HG03521 (cell line): ENCODE data around the gene ATP1A1.

Experiments
- ATAC-seq: cut with Tn5 transposase; IDR thresholded peaks from one replicate; pipeline ENCODE4 v1.9.1; 2021; ENCODE audit warnings: mild to moderate bottlenecking, moderate library complexity; ENCODE audit not compliant: unreplicated experiment

The ATP1A1 gene

GRCh38 chr1:116389013-116389412 lies 16.0 kb downstream of the ATP1A1 start:
- no peak for ATAC-seq

GRCh38 chr1:116389686-116390085 lies 16.6 kb downstream of the ATP1A1 start:
- ATAC-seq: no peak

GRCh38 chr1:116390195-116390594 lies 17.2 kb downstream of the ATP1A1 start:
- peak; percentile 84 for ATAC-seq

GRCh38 chr1:116391185-116391584 lies 18.1 kb downstream of the ATP1A1 start:
- no peak for ATAC-seq

- no peak for ATAC-seq
These were observed 19.8 kb downstream of the ATP1A1 start for GRCh38 chr1:116392717-116393404.

- ATAC-seq: no peak
These were observed 20.7 kb downstream of the ATP1A1 start for GRCh38 chr1:116393792-116394191.

- no peak for ATAC-seq
These were observed 21.2 kb downstream of the ATP1A1 start for GRCh38 chr1:116394270-116394669.

- no peak for ATAC-seq
These were observed 23.7 kb downstream of the ATP1A1 start for GRCh38 chr1:116396769-116397168.

- ATAC-seq: no peak
These were observed 24.7 kb downstream of the ATP1A1 start for GRCh38 chr1:116397728-116398127.

GRCh38 chr1:116400780-116401179 lies 27.7 kb downstream of the ATP1A1 start:
- ATAC-seq: no peak

GRCh38 chr1:116401646-116402176 lies 28.7 kb downstream of the ATP1A1 start:
- ATAC-seq: no peak

- no peak for ATAC-seq
These were observed 29.3 kb downstream of the ATP1A1 start for GRCh38 chr1:116402333-116402732.

GRCh38 chr1:116403496-116404136 lies 30.6 kb downstream of the ATP1A1 start:
- ATAC-seq: no peak

GRCh38 chr1:116404699-116405098 lies 31.7 kb downstream of the ATP1A1 start:
- ATAC-seq: no peak

GRCh38 chr1:116405241-116406135 lies 32.4 kb downstream of the ATP1A1 start:
- no peak for ATAC-seq

GRCh38 chr1:116407033-116407432 lies 34.0 kb downstream of the ATP1A1 start:
- ATAC-seq: no peak

- ATAC-seq: no peak
These were observed 35.1 kb downstream of the ATP1A1 start for GRCh38 chr1:116408193-116408592.

GRCh38 chr1:116408803-116409720 lies 36.0 kb downstream of the ATP1A1 start:
- no peak for ATAC-seq

GRCh38 chr1:116409751-116410191 lies 36.7 kb downstream of the ATP1A1 start:
- no peak for ATAC-seq

GRCh38 chr1:116411784-116412479 lies 38.9 kb downstream of the ATP1A1 start:
- ATAC-seq: no peak
